ENCODE data around the gene SUMO3.

SUMO3 gene

GRCh38 chr21:44829507-44830092, 11.7 kb upstream of the SUMO3 start:
- no peak for DNase-seq (ENCODE audit: extremely low read depth, low read depth)
- TF ChIP-seq CTCF (IDR thresholded peaks at IDR 0.05; ENCODE audit: low read depth, low read length, missing control alignments) = no peak

GRCh38 chr21:44828362-44829056, 10.6 kb upstream of the SUMO3 start:
- TF ChIP-seq CTCF (IDR thresholded peaks at IDR 0.05; ENCODE audit: low read depth, low read length, missing control alignments) = no peak

More at GRCh38 chr21:44829507-44830092, 11.7 kb upstream of the SUMO3 start:
- H3K4me3 ChIP-seq (replicated peaks; ENCODE audit: low read depth, low read length) = no peak overlapping the region

GRCh38 chr21:44823179-44823660, 5.4 kb upstream of the SUMO3 start:
- TF ChIP-seq CTCF (IDR thresholded peaks at IDR 0.05; ENCODE audit: low read depth, low read length, missing control alignments) = no peak
- DNase-seq (ENCODE audit: extremely low read depth, low read depth) = no peak
- H3K4me3 ChIP-seq (replicated peaks; ENCODE audit: low read depth, low read length) = no peak overlapping the region

More at GRCh38 chr21:44828362-44829056, 10.6 kb upstream of the SUMO3 start:
- DNase-seq (ENCODE audit: extremely low read depth, low read depth) = no peak
- no peak overlapping the region for H3K4me3 ChIP-seq (replicated peaks; ENCODE audit: low read depth, low read length)

- no peak for DNase-seq (ENCODE audit: extremely low read depth, low read depth)
- H3K4me3 ChIP-seq (replicated peaks; ENCODE audit: low read depth, low read length) = no peak overlapping the region
- TF ChIP-seq CTCF (IDR thresholded peaks at IDR 0.05; ENCODE audit: low read depth, low read length, missing control alignments) = no peak
Observed at GRCh38 chr21:44822484-44823178, 4.8 kb upstream of the SUMO3 start.

- H3K4me3 ChIP-seq (replicated peaks; ENCODE audit: low read depth, low read length) = no peak overlapping the region
- DNase-seq (ENCODE audit: extremely low read depth, low read depth) = no peak
- TF ChIP-seq CTCF (IDR thresholded peaks at IDR 0.05; ENCODE audit: low read depth, low read length, missing control alignments) = no peak
Observed at GRCh38 chr21:44820851-44821250, 3.0 kb upstream of the SUMO3 start.

GRCh38 chr21:44819283-44820243, 1.7 kb upstream of the SUMO3 start:
- TF ChIP-seq CTCF (IDR thresholded peaks at IDR 0.05; ENCODE audit: low read depth, low read length, missing control alignments) = no peak
- no peak overlapping the region for H3K4me3 ChIP-seq (replicated peaks; ENCODE audit: low read depth, low read length)

More at GRCh38 chr21:44819283-44820243, 1.7 kb upstream of the SUMO3 start:
- DNase-seq (ENCODE audit: extremely low read depth, low read depth) = no peak

All from HFF-Myc (cell line).